HG02973 (cell line): ENCODE data around the gene MED19.
"Not testable (repeated sequence)": the region's sequence is repeated elsewhere in the genome, so short reads cannot be mapped to it uniquely, and the experiment has no call there.

Experiments used
- ATAC-seq: cut with Tn5 transposase; IDR thresholded peaks from one replicate; pipeline ENCODE4 v1.9.1; 2021; ENCODE audit warnings: moderate library complexity; ENCODE audit not compliant: unreplicated experiment

MED19 gene

DNA sequence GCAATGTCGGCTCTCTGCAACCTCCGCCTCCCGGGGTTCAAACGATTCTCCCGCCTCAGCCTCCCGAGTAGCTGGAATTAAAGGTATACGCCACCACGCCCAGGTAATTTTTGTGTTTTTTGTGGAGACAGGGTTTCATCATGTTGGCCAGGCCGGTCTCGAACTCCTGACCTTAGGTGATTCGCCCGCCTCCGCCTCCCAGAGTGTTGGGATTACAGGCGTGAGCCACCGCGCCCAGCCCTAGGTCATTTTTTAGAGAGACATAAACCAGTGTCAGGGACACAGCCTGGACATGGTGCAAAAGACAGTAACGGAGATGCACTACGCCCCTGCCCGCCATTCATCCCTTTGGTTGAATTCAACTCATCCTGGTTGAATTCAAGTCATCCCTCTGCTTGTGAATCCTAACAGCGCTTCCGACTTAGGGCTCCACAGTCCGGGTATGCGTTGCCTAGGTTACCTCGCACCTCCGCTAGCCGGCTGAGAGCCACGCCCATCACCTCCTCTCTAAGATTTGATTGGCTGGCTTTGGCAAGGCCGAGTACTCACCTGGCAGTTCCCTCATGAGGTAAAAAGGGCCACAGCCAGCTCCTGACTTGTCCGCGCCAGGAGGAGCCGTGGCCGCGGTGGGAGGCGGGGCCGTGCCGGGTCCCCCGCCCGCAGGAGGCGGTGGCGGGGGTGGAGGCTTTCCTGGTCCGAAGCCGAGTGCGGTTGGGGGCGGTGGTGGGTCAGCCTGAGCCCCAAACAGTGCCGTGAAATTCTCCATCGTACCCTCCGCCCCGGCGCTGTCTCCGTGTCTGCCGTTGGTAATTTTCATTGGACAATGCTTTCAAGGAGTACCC lies at the start of gene MED19:
Gene MED19 (minus strand): TSS at position 802 of the 842 bp plus-strand sequence. CDS start 36 bp downstream, at position 766.
- ATAC-seq: peak; percentile 44

- ATAC-seq: no peak
These were observed 46.2 kb upstream of the MED19 start for GRCh38 chr11:57758174-57758573.

GRCh38 chr11:57752954-57753353 lies 40.9 kb upstream of the MED19 start:
- no peak for ATAC-seq

DNA sequence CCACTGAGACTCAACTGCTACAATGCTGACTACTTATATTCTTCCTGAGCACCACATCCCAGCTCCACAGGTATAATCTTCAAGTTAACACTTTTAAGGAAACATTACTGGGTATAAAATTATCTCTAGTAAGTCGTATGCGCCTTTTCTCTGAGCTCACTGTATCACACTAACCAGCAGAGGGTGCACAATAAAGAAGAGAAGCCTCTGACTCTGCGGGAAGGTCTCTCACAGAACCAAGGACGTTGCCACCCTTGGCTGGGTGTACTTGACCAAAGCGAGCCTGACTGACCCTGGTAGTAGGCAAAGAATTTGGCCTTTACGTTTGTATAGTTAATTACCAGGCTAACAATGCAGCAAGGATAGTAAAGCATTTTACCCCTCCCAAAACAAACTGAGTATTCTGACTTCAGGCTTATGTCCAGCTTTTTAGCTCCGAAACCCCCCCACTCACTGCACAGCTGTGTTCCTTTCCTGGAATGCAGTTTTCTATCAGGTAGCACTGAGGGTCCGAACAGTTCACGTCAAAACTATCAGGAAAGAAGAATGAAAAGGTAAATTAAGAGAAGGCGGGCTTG lies 39.8 kb upstream of the MED19 start, which contains the start of gene BTBD18:
Gene BTBD18 (minus strand): TSS at position 144 of the 578 bp plus-strand sequence. CDS start 631 bp downstream, outside the sequence.
- ATAC-seq: no peak

- no peak for ATAC-seq
These were observed 39.2 kb upstream of the MED19 start for GRCh38 chr11:57751176-57751575.

- ATAC-seq: no peak
These were observed 34.9 kb upstream of the MED19 start for GRCh38 chr11:57746920-57747319.

- ATAC-seq: no peak
These were observed 33.2 kb upstream of the MED19 start for GRCh38 chr11:57745206-57745605.

- ATAC-seq: no peak
These were observed 32.3 kb upstream of the MED19 start for GRCh38 chr11:57744357-57744756.

DNA sequence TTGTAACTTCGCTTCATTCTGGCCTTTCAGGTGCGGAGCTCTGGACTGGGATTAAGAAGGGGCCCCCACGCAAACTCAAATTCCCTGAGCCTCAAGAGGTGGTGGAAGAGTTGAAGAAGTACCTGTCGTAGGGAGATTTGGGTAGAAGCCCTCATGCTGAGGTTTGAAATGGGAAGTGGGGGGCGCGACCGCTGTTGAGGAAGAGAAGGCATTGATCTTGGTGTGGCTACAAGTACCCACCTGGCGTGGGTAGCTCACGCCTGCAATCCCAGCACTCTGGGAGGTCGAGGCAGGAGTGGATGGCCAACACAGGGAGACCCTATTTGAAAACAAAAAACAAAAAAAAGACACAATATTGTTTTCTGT lies 30.1 kb upstream of the MED19 start:
- ATAC-seq: no peak

GRCh38 chr11:57741132-57742086 lies 29.4 kb upstream of the MED19 start, which contains the start of gene SELENOH:
TSS of gene SELENOH (plus strand) at chr11:57741491. CDS start at chr11:57741596, 105 bp downstream.
- ATAC-seq: peak; percentile 86

DNA sequence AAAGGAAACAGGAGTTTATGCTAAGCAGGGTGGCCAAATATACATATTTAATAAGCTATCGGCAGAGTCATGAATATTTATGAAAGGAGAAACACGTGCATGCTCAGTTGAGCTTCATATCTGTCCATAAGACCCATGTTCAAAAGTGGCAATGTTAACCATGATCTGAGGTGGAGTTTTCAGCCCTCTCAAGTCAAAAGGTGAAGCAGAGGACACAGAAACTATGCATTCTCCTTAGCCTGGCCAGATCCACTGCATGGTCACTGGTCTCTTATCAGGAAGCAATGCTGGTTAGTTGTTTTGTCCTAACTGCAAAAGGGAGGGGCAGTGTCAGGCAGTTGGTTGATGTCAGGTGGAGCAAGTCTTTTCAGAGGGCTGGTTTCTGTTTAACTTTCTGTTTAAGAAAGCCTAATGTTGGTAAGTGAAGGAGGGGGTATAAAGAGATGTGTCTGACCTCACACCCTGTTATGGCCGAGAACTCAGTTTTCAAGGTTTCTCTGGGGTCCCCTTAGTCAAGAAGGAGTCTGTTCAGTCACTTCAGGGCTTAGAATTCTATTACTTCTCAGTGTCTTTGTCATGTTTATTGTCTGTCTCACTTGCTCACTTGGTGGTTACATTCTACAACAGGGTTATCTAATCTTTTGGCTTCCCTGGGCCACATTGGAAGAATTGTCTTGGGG lies 23.7 kb upstream of the MED19 start:
- no peak for ATAC-seq

DNA sequence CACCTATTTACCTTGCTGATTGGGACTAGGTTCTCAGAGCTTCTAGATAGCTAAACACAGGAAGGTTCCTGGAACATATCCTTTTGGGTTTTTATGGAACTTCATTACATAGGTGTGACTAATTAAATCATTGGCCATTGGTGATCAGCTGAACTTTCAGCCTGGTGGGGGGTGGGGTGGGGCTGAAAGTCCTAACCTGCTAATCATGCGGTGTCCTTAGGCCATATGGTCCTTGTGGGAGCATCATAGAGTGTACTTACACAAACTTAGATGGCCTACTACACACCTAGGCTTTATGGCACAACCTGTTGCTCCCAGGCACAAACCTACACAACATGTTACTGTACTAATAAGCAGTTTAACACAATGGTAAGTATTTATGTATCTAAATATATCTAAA lies 20.6 kb upstream of the MED19 start:
- ATAC-seq: no peak

DNA sequence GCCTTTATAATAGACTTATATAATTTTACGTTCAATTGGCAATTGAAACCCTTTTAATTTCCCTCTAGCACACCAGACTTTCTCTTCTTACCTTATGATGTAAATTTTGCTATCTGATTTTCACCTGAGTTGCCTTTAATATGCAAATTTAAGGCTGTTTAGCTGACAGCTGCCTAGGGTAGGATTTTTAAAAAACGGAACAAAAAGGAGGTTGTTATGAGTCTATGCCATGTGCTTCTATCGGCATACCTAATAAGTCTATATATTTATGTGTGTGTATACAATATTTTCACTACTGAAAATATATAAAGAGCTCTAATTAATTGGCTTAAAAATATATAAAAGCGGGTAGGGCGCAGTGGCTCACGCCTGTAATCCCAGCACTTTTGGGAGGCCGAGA lies 17.5 kb upstream of the MED19 start:
- ATAC-seq: no peak

DNA sequence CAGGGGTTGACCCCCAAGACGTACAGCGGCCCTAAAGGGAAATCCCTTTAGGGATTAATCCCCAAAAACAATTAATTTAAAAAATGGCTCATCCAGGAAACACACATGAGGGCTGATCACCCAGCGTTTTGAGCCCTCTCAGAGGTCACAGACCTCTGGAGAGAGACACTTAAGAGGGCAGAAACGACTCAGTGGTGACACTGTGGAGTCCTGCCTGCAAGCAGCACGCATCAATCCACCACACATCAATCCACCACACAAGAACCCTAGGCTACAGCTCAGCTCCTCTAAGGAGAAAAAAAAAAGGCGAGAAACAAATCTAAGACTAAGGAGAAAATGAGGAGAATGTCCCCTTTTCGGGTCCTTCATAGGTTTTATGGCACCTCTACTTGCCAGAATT lies 16.8 kb upstream of the MED19 start:
- no peak for ATAC-seq

DNA sequence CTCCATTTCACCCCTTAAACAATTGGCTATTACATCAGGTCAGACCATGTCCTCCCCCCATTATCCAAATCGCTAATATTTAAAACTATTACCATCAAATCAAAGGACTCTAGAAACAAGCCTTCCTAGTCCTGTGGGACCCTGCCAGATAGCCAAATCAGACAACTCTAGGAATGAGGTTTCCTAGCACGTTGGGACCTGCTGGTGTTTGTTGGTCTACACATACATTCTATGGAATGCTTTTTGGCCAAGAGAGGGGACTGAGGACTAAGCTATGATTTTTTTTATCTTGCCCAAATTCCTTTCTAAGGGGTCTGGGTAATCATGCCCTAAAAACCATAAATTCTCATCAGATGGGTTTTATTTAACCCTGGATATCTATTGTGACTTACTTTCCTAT lies 15.2 kb upstream of the MED19 start:
- no peak for ATAC-seq

DNA sequence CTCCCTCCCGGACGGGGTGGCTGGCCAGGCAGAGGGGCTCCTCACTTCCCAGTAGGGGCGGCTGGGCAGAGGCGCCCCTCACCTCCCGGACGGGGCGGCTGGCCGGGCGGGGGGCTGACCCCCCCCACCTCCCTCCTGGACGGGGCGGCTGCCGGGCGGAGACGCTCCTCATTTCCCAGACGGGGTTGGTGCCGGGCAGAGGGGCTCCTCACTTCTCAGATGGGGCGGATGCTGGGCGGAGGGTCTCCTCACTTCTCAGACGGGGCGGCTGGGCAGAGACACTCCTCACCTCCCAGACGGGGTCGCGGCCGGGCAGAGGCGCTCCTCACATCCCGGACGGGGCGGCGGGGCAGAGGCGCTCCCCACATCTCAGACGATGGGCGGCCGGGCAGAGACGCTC lies 4.7 kb upstream of the MED19 start:
- not testable (repeated sequence) for ATAC-seq

DNA sequence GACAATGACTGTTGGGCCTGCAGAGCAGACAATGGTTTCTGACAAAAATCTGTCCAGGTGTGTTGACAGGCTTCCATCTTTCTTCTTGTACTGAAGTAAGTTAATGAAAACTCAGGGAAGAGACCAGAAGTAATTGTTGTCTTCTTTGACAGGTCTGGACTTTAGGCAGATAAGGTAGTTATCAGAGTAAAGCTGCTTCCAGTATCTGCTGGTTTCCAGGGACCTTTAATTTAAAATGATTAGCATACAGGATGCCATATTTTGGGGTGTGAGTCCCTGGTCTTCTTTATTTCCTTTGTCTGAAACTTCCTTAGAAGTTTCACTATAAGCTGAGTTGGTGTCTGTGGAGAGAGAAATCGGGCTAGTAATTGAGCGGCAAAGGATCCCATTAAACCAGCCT lies 1.8 kb upstream of the MED19 start:
- no peak for ATAC-seq

DNA sequence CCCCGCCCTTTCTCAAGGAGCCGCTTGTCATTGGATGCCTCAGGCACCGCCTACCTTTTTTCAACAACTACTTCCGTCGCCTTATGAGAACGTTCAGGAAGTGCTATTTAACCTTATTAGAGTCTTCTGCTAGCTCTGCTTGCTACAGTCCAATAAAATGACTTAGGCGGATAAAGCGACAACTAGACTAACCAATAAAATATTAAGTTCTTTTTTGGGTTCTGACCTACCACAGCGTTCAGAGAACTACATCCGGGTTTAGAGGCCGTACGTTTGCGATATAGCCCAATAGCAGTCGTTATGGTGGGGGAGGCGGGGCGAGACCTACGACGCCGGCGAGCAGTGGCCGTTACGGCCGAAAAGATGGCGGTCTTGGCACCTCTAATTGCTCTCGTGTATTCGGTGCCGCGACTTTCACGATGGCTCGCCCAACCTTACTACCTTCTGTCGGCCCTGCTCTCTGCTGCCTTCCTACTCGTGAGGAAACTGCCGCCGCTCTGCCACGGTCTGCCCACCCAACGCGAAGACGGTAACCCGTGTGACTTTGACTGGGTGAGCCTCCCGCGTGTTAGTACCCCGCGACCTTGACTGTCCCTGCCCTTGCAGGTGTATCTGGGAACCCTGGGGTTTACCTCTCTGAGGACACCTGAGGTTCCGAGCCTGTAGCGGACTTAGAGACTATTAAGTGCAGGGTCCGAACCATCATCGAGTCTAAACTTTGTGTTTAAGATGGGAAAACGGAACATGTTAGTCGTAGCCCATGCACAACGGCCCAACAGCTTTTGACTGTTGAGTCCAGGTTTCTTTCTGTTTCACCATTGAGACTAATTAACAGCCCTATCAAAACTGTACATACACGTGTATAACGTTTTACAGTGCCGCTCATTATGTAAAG lies 488 bp upstream of the MED19 start, which contains the start of gene TMX2:
Gene TMX2 (plus strand): TSS at position 338 of the 895 bp plus-strand sequence. CDS start 26 bp downstream, at position 364.
- peak; percentile 91 for ATAC-seq

DNA sequence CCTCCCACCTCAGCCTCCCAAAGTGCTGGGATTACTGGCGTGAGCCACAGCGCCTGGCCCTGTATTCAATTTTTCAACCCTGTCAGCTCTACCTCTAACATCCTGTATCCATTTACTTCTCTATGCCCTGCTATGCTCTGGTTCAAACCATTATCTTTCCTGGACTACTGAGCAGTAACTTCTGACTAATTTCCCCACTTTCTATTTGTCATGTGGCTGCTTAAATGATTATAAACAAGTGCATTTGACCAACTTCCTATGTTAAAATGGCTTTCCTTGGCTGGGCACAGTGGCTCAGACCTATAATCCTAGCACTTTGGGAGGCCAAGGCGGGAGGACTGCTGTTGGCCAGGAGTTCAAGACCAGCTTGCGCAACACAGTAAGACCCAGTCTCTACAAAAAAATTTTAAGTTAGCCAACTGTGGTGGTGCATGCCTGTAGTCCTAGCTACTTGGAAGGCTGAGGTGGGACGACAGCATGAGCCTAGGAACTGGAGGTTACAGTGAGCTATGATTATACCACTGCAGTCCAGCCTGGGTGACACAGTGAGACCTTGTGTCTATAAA lies 2.1 kb downstream of the MED19 start:
- ATAC-seq: no peak
